Memory B cell (primary cell): ENCODE measurements around the gene GPR180.

Experiments
- ATAC-seq: fragments of 150-1000 bp; cut with Tn5 transposase; 2 replicates; pipeline ENCODE4 v1.10.0; 2021; ENCODE audit warnings: low read depth, mild to moderate bottlenecking, moderate library complexity
- DNase-seq, 2 donors: peaks; one replicate each; pipeline ENCODE4 v3.0.0; 2022; ENCODE audit warnings: low spot score in 2 of 2
- H3K27ac Mint-ChIP-seq: one replicate; pipeline ENCODE4 v1.8.0; 2022; ENCODE audit warnings: mild to moderate bottlenecking, moderate library complexity, mixed read lengths
- H3K27me3 Mint-ChIP-seq: one replicate; pipeline ENCODE4 v1.8.0; 2022; ENCODE audit warnings: mixed read lengths
- H3K36me3 Mint-ChIP-seq: one replicate; pipeline ENCODE4 v1.8.0; 2022; ENCODE audit warnings: mild to moderate bottlenecking, mixed read lengths
- H3K4me1 Mint-ChIP-seq: one replicate; pipeline ENCODE4 v1.8.0; 2022; ENCODE audit warnings: mixed read lengths
- H3K4me3 Mint-ChIP-seq: one replicate; pipeline ENCODE4 v1.8.0; 2022; ENCODE audit warnings: mild to moderate bottlenecking, moderate library complexity, mixed read lengths
- H3K9me3 Mint-ChIP-seq: one replicate; pipeline ENCODE4 v1.8.0; 2022; ENCODE audit warnings: mixed read lengths

Gene GPR180

GRCh38 chr13:94601446-94602431 is at the start of gene GPR180:
Gene GPR180 (plus strand): TSS chr13:94601857. CDS start chr13:94601928, 71 bp downstream.
- ATAC-seq (peak; percentile 96), DNase-seq (peak; percentile 63 to 72)
- Mint-ChIP-seq H3K36me3 (peaks cover under 1% of the 10 kb centered on the region), H3K9me3 (peaks cover 4% of the 10 kb centered on the region), H3K4me3 (peak within 1 kb of the TSS; percentile 88), H3K27ac (peak within 1 kb of the TSS; percentile 50), H3K4me1 (peaks cover 16% of the 10 kb centered on the region), H3K27me3 (no peaks in the 10 kb centered on the region)

- Mint-ChIP-seq H3K27me3 (no peaks in the 10 kb centered on the region), H3K4me1 (peaks cover 16% of the 10 kb centered on the region), H3K27ac (no peak overlapping the region), H3K9me3 (no peaks in the 10 kb centered on the region), H3K36me3 (no peaks in the 10 kb centered on the region), H3K4me3 (no peak overlapping the region)
- DNase-seq (no peak), ATAC-seq (no peak)
Observed at GRCh38 chr13:94552095-94552494, 49.6 kb upstream of the GPR180 start.

GRCh38 chr13:94553766-94554165 is 47.9 kb upstream of the GPR180 start:
- Mint-ChIP-seq H3K27ac (no peak overlapping the region), H3K36me3 (no peaks in the 10 kb centered on the region), H3K27me3 (no peaks in the 10 kb centered on the region), H3K4me3 (no peak overlapping the region), H3K4me1 (peaks cover 8% of the 10 kb centered on the region), H3K9me3 (no peaks in the 10 kb centered on the region)
- DNase-seq (no peak), ATAC-seq (no peak)

- no peaks in the 10 kb centered on the region for H3K9me3 Mint-ChIP-seq
Observed at GRCh38 chr13:94556041-94556440, 45.6 kb upstream of the GPR180 start.

GRCh38 chr13:94556621-94557020 is 45.0 kb upstream of the GPR180 start:
- Mint-ChIP-seq H3K36me3 (no peaks in the 10 kb centered on the region), H3K27me3 (no peaks in the 10 kb centered on the region), H3K4me3 (no peak overlapping the region), H3K4me1 (no peaks in the 10 kb centered on the region), H3K9me3 (no peaks in the 10 kb centered on the region), H3K27ac (no peak overlapping the region)
- ATAC-seq (no peak), DNase-seq (no peak)

More at GRCh38 chr13:94556041-94556440, 45.6 kb upstream of the GPR180 start:
- H3K4me3 Mint-ChIP-seq = no peak overlapping the region
- peaks cover 3% of the 10 kb centered on the region for H3K4me1 Mint-ChIP-seq
- ATAC-seq (no peak), DNase-seq (no peak)
- no peaks in the 10 kb centered on the region for H3K27me3 Mint-ChIP-seq
- no peak overlapping the region for H3K27ac Mint-ChIP-seq
- H3K36me3 Mint-ChIP-seq = no peaks in the 10 kb centered on the region

GRCh38 chr13:94557684-94558235 is 43.9 kb upstream of the GPR180 start:
- Mint-ChIP-seq H3K4me3 (no peak overlapping the region), H3K36me3 (peaks cover 2% of the 10 kb centered on the region), H3K27me3 (no peaks in the 10 kb centered on the region), H3K9me3 (no peaks in the 10 kb centered on the region), H3K4me1 (no peaks in the 10 kb centered on the region), H3K27ac (no peak overlapping the region)
- DNase-seq (no peak), ATAC-seq (no peak)

GRCh38 chr13:94558716-94559115 is 42.9 kb upstream of the GPR180 start:
- no peak for DNase-seq
- H3K9me3 Mint-ChIP-seq = no peaks in the 10 kb centered on the region
- H3K4me3 Mint-ChIP-seq = no peak overlapping the region
- no peaks in the 10 kb centered on the region for H3K27me3 Mint-ChIP-seq
- ATAC-seq = no peak
- peaks cover 6% of the 10 kb centered on the region for H3K36me3 Mint-ChIP-seq
- no peaks in the 10 kb centered on the region for H3K4me1 Mint-ChIP-seq
- H3K27ac Mint-ChIP-seq = no peak overlapping the region

- Mint-ChIP-seq H3K27me3 (no peaks in the 10 kb centered on the region), H3K4me1 (no peaks in the 10 kb centered on the region), H3K9me3 (no peaks in the 10 kb centered on the region), H3K27ac (no peak overlapping the region), H3K36me3 (peaks cover 6% of the 10 kb centered on the region), H3K4me3 (no peak overlapping the region)
- DNase-seq (no peak), ATAC-seq (no peak)
Observed at GRCh38 chr13:94559222-94559795, 42.3 kb upstream of the GPR180 start.

GRCh38 chr13:94560116-94560515 is 41.5 kb upstream of the GPR180 start:
- no peaks in the 10 kb centered on the region for H3K27me3 Mint-ChIP-seq
- no peaks in the 10 kb centered on the region for H3K9me3 Mint-ChIP-seq
- H3K4me3 Mint-ChIP-seq = no peak overlapping the region
- DNase-seq (no peak), ATAC-seq (no peak)
- H3K27ac Mint-ChIP-seq = no peak overlapping the region
- H3K4me1 Mint-ChIP-seq = no peaks in the 10 kb centered on the region
- peaks cover 6% of the 10 kb centered on the region for H3K36me3 Mint-ChIP-seq

GRCh38 chr13:94561126-94561525 is 40.5 kb upstream of the GPR180 start:
- DNase-seq = no peak
- Mint-ChIP-seq H3K27me3 (no peaks in the 10 kb centered on the region), H3K36me3 (peaks cover 6% of the 10 kb centered on the region), H3K4me3 (no peak overlapping the region), H3K27ac (no peak overlapping the region), H3K4me1 (no peaks in the 10 kb centered on the region), H3K9me3 (no peaks in the 10 kb centered on the region)
- no peak for ATAC-seq

- H3K36me3 Mint-ChIP-seq = peaks cover 28% of the 10 kb centered on the region
Observed at GRCh38 chr13:94567581-94567980, 34.1 kb upstream of the GPR180 start.

GRCh38 chr13:94568443-94568842 is 33.2 kb upstream of the GPR180 start:
- ATAC-seq (no peak), DNase-seq (no peak)
- Mint-ChIP-seq H3K9me3 (no peaks in the 10 kb centered on the region), H3K27me3 (no peaks in the 10 kb centered on the region), H3K27ac (no peak overlapping the region), H3K4me1 (no peaks in the 10 kb centered on the region), H3K36me3 (peaks cover 31% of the 10 kb centered on the region), H3K4me3 (no peak overlapping the region)

More at GRCh38 chr13:94567581-94567980, 34.1 kb upstream of the GPR180 start:
- no peaks in the 10 kb centered on the region for H3K4me1 Mint-ChIP-seq
- DNase-seq (no peak), ATAC-seq (no peak)
- peak overlapping the region; percentile 2 for H3K27ac Mint-ChIP-seq
- H3K9me3 Mint-ChIP-seq = no peaks in the 10 kb centered on the region
- H3K4me3 Mint-ChIP-seq = no peak overlapping the region
- H3K27me3 Mint-ChIP-seq = no peaks in the 10 kb centered on the region

GRCh38 chr13:94569615-94570014 is 32.0 kb upstream of the GPR180 start:
- Mint-ChIP-seq H3K4me1 (no peaks in the 10 kb centered on the region), H3K9me3 (no peaks in the 10 kb centered on the region), H3K4me3 (no peak overlapping the region), H3K27ac (no peak overlapping the region), H3K27me3 (no peaks in the 10 kb centered on the region), H3K36me3 (peaks cover 36% of the 10 kb centered on the region)
- DNase-seq (no peak), ATAC-seq (no peak)

GRCh38 chr13:94579063-94579462 is 22.6 kb upstream of the GPR180 start:
- Mint-ChIP-seq H3K27me3 (no peaks in the 10 kb centered on the region), H3K4me1 (no peaks in the 10 kb centered on the region)
- no peak for ATAC-seq

More at GRCh38 chr13:94579063-94579462, 22.6 kb upstream of the GPR180 start:
- no peak overlapping the region for H3K27ac Mint-ChIP-seq
- no peak for DNase-seq
- peaks cover 32% of the 10 kb centered on the region for H3K36me3 Mint-ChIP-seq
- H3K9me3 Mint-ChIP-seq = no peaks in the 10 kb centered on the region
- H3K4me3 Mint-ChIP-seq = no peak overlapping the region
